ENCODE measurements around the gene CYP19A1.
A peak's percentile ranks its signal among the peaks of the same experiment; 100 is the strongest.
"Not testable (repeated sequence)": the region's sequence is repeated elsewhere in the genome, so short reads cannot be mapped to it uniquely, and the experiment has no call there.

The CYP19A1 gene

GRCh38 chr15:51288143-51289065 is 50.0 kb downstream of the CYP19A1 start:
- no peak for ATAC-seq

- no peak for ATAC-seq
Observed at GRCh38 chr15:51286816-51287215, 51.6 kb downstream of the CYP19A1 start.

- no peak for ATAC-seq
Observed at GRCh38 chr15:51285399-51285798, 53.0 kb downstream of the CYP19A1 start.

- ATAC-seq = no peak
Observed at GRCh38 chr15:51284871-51285270, 53.5 kb downstream of the CYP19A1 start.

- no peak for ATAC-seq
Observed at GRCh38 chr15:51283026-51283425, 55.4 kb downstream of the CYP19A1 start.

- not testable (repeated sequence) for ATAC-seq
Observed at GRCh38 chr15:51282241-51282640, 56.2 kb downstream of the CYP19A1 start.

- ATAC-seq = no peak
Observed at GRCh38 chr15:51281368-51281967, 56.9 kb downstream of the CYP19A1 start.

GRCh38 chr15:51280838-51281237 is 57.6 kb downstream of the CYP19A1 start:
- no peak for ATAC-seq

GRCh38 chr15:51279391-51279790 is 59.0 kb downstream of the CYP19A1 start:
- ATAC-seq = no peak

GRCh38 chr15:51277101-51277500 is 61.3 kb downstream of the CYP19A1 start:
- no peak for ATAC-seq

GRCh38 chr15:51274956-51275355 is 63.4 kb downstream of the CYP19A1 start:
- peak in 1 of 2 donors; percentile 17 for ATAC-seq

GRCh38 chr15:51270706-51271105 is 67.7 kb downstream of the CYP19A1 start:
- no peak for ATAC-seq

- no peak for ATAC-seq
Observed at GRCh38 chr15:51269496-51269895, 68.9 kb downstream of the CYP19A1 start.

- no peak for ATAC-seq
Observed at GRCh38 chr15:51267703-51268083, 70.7 kb downstream of the CYP19A1 start.

GRCh38 chr15:51267051-51267702 is 71.2 kb downstream of the CYP19A1 start:
- no peak for ATAC-seq

GRCh38 chr15:51266656-51267050 is 71.7 kb downstream of the CYP19A1 start:
- ATAC-seq = no peak

- no peak for ATAC-seq
Observed at GRCh38 chr15:51265037-51265555, 73.3 kb downstream of the CYP19A1 start.

- ATAC-seq = no peak
Observed at GRCh38 chr15:51263726-51264125, 74.7 kb downstream of the CYP19A1 start.

GRCh38 chr15:51263116-51263515 is 75.3 kb downstream of the CYP19A1 start:
- ATAC-seq = no peak

- ATAC-seq = no peak
Observed at GRCh38 chr15:51262463-51262862, 75.9 kb downstream of the CYP19A1 start.

GRCh38 chr15:51261113-51261512 is 77.3 kb downstream of the CYP19A1 start:
- ATAC-seq = not testable (repeated sequence)

GRCh38 chr15:51260202-51260601 is 78.2 kb downstream of the CYP19A1 start:
- ATAC-seq = no peak

- ATAC-seq = no peak
Observed at GRCh38 chr15:51255533-51255932, 82.9 kb downstream of the CYP19A1 start.
